Brain pericyte (primary cell): ENCODE measurements around the gene SECTM1.

Source experiments
- DNase-seq: peaks from one replicate; pipeline ENCODE4 v3.0.0-alpha.2; 2012; ENCODE audit warnings: low read depth, low spot score

SECTM1 gene

GRCh38 chr17:82299452-82299851 is 34.1 kb downstream of the SECTM1 start:
- DNase-seq = no peak

DNA sequence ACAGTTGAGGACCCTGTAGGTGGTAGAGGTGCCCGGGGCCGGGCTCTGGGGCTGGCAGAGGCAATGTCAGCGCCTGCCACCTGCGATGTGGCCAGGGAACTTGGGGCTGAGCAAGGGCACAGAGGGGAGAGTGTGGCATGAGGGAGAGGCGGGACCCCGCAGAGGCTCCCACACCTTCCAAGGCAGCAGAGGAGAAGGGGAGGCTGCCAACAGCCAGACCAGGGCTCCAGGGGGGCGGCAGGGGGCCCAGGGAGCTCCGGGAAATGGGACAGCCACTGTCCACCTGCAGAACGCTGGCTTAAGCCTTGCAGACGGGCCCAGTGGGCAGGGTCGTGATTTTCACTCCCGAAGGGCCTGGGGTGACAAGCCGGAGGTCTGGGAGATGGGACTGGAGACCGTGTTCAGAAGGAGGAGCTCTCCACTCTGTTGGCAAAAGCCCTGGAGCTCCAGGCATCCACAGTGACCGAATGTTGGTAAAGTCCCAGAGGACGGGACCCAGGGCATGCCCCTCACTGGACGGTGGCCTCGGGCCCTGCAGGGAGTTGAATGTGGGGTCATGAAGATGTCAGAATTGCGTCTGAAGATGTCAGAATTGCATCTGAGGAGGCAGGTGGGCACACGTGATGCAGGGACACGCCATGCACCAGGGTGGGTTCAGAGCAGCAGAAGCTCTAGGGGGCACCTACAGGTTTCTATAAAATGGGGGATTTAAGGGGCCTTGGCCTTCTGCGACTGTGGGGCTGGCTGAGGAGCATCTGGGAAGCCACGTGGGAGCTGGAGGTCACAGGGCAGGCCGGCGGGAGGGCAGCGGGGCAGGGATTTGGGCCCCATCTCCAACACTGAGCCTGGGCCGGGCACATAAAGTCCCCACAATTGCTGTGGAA is 34.8 kb downstream of the SECTM1 start:
- DNase-seq = no peak

GRCh38 chr17:82297714-82298537 is 35.6 kb downstream of the SECTM1 start:
- DNase-seq = peak; percentile 83

- peak; percentile 80 for DNase-seq
Measured at GRCh38 chr17:82297280-82297713, 36.3 kb downstream of the SECTM1 start.

DNA sequence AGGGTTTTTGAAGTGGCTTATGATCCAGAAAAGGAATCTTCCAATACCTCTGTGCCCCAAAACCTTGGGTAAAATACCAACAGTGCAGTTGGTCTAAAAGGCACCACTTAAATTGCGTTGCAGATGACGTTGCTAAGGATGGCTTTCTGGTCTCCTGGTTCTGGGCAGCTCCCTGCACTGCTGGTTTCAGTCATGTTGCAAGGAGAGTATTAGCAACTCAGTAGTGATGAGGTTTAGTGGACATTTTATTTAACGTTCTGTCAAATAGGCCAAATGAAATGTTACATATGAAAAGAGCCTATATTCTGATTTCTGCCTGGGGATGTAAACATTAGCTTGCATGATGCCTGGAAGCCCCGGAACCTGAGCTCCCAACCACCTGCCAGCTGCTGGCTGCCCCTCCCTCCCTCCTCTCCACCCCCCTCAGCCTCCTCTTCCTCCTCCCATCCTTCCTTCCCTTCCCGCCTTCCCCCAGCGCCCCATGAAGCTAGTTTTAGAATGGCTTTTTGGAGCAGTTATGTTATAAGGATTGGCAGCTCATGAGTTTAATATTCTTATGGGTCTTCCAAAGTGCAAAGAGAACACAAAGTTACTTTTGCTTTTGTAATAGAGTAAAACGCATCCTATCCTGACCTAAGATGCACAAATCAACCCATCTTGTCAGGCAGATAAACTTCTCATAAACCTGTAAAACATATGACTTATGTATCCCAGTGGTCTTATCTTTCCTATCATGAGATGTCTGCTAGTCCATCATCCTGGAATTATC is 36.9 kb downstream of the SECTM1 start:
- no peak for DNase-seq

GRCh38 chr17:82295472-82295814 is 38.1 kb downstream of the SECTM1 start:
- no peak for DNase-seq

- DNase-seq = no peak
Measured at GRCh38 chr17:82294064-82294773, 39.3 kb downstream of the SECTM1 start.

- peak; percentile 95 for DNase-seq
Measured at GRCh38 chr17:82292251-82293154, 41.1 kb downstream of the SECTM1 start.

GRCh38 chr17:82291582-82292250 is 41.9 kb downstream of the SECTM1 start:
- no peak for DNase-seq

GRCh38 chr17:82287868-82288801 is 45.4 kb downstream of the SECTM1 start:
- peak; percentile 92 for DNase-seq

- DNase-seq = no peak
Measured at GRCh38 chr17:82287013-82287867, 46.3 kb downstream of the SECTM1 start.

- DNase-seq = no peak
Measured at GRCh38 chr17:82285141-82285540, 48.4 kb downstream of the SECTM1 start.

DNA sequence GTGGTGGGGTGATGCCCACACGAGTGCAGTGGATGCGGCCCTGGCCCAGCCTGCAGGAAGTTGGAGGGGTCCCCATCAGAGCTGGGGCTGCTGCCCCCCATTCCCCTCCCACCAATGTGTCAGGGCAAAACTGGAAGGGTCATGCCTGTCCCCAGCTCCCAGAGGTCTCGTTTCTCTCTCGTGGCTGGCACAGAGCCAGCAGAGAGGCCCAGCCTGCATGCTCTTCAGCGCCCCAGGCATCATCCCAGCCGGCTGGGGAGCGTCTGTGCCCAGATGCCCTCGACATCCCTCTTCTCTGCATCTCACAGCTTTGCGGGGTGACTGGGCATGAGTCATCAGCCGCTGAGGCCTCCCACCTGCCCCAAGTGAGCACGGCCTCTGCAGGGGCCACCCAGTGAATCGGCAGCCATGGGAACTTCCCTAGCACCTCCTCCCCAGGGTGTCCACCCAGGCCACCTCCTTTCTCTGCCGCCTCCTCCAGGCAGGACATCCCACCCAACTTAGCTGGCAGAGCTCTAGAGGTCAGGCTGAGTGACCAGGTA is 50.3 kb downstream of the SECTM1 start:
- no peak for DNase-seq

DNA sequence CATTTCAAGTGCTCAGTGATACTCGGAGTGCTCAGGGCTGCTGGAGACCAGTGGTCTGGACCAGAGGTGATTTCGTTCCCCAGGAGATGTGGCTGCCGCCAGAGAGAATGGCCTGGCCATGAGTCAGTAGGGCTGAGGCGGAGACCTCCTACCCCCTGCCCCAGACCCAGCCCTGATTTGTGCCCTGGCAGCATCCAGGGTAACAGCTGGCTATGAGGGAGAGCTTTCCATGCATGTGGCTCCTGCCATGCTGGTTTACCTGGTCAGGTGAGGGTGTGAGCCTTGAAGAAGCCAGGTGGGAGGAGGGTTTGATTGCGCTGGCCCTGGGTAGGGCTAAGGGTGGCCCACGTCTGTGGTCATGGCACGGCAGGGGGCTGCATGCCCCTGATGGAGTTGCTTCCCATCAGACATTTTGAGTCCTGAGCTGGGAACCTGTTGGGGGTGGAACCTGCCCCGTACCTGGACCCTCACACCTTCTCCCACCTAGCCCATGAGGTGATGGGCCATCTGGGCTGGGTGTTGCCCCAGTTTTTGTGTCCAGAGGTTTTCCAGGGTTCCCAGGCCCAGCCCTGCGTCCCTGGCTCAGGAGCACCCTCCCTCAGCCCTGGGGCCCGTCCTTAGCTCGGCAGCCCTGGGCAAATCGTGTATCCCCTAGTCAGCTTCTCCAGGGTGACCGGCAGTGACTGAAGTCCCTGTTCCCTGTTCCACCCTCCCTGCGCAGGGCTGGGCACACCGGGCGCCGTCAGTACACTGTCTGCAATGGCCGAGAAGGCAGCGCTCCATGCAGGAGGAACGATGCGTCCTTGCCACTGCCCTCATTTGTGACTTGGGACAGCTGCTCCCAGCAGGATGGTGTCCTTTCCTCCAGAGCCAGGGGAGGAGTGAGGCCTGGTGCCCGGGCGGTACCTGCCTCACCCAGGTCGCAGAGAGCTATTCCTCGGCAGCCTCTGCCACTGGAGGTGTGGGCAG is 51.0 kb downstream of the SECTM1 start:
- no peak for DNase-seq

DNA sequence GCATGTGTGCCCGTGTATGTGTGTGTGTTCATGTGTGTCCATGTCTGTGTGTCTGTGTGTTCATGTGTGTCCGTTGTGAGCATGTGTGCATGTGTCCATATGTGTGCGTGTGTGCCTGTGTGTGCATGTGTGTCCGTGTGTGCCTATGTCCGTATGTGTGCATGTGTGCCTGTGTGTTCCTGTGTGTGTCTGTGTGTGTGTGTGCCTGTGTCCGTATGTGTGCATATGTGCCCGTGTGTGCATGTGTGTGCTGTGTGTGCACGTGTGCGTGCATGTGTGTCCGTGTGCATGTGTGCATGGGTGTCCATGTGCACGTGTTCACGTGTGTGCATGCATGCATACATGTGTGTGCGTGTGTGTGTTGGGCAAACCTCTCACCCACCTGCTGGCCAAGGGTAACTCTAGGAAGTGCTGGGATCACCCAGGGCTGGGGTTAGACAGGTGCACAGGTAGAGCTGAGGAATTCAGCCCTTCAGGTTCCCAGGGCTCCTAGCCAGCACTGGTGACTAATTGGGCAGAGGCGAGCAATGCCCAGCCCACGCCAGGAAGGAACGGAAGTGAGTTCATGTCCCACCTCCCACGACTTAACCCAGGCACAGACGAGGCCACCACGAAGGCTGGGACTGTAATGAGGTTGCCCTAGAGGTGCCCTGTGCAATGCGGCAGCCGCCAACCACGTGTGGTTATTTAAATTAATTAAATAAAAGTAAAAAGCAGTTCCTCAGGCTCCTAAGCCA is 51.9 kb downstream of the SECTM1 start:
- no peak for DNase-seq
